ENCODE results near the gene MSX1.

The MSX1 gene

DNA sequence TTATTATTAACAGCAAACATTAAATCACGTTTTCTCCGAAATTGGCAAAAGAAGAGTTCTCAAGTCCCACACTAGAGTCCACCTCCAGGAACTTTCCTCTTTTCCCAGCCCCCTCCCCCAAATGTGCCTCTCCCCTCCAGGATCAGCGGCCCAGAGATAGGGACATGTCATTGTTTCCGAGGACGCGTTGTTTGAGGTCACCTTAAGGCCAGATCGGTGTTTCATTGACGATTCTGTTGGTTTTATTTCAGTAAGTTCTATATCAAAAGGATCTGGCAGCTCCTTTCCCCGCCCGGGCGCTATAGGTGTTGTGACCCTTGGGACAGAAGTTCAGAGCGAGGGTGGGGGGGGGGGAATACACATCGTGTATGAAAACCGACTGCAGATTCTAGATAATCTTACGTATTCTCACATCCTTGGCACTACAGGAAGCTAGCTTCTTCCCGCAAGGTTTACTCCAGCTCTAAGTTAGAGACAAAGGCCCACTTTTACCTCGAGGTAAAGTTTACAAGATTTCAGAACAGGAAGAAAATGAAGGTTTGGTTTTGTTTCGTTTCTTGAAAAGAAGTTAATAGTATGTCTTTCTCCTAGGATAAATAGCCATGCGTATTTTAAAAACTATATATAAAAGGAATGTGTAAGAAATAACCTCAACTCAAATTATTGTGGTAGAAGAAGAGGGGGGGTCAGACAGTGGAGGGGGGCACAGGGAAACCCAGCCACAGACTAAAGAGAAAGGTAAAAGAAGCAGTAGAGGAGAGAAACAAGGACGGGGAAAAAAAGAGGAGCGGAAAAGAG is 739 bp upstream of the MSX1 start:
- no peak for DNase-seq

DNA sequence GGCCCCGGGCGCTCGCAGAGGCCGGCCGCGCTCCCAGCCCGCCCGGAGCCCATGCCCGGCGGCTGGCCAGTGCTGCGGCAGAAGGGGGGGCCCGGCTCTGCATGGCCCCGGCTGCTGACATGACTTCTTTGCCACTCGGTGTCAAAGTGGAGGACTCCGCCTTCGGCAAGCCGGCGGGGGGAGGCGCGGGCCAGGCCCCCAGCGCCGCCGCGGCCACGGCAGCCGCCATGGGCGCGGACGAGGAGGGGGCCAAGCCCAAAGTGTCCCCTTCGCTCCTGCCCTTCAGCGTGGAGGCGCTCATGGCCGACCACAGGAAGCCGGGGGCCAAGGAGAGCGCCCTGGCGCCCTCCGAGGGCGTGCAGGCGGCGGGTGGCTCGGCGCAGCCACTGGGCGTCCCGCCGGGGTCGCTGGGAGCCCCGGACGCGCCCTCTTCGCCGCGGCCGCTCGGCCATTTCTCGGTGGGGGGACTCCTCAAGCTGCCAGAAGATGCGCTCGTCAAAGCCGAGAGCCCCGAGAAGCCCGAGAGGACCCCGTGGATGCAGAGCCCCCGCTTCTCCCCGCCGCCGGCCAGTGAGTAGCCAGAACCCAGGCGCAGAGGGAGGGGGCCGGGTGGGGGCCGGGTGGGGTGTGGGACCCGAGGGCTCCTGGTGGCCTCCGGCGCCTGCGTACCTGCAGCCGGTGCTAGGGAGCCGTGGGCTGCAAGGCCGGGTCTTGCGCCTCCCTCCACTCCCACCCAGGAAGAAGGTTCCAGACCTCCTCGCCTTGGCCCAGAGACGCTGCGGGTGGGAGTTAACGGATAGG is 534 bp downstream of the MSX1 start:
- no peak for DNase-seq

DNA sequence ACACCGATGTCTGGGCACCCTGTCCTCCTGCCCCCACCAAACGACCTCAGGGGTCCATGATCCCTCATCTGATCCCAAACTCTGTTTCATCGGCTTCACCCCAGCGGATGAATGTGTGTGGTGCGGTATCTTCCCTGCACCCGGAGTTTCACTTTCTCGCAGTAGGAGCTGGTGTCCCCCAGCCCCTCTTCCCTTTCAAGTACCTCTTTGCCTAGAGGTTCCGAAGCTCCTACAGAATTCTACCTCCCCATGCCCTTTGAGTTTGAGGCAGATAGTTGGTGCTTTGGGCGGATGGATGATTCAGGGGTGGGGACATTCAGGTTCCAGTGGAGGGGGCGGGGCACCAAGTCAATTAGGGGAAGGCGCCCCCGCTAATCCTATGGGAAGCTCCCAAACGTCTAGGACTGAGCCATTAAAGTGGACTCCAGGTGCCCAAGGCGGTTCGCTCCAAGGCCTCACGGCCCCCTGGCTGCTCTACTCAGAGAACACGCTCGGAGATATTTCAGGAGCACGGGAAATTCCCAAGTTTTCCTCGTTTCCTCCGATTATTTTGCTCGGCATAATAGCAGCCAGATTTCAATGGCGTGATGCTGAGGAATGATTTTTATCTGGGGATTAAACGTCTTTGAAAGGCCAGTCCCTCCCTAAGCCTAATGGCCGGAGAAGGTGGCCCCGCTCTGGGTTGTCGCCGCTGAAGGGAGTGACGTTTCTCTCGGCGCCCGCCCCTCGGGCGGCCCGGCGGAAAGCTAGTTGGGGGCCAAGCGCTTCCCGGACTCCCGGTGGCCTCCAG is 1.3 kb downstream of the MSX1 start:
- DNase-seq = no peak

DNA sequence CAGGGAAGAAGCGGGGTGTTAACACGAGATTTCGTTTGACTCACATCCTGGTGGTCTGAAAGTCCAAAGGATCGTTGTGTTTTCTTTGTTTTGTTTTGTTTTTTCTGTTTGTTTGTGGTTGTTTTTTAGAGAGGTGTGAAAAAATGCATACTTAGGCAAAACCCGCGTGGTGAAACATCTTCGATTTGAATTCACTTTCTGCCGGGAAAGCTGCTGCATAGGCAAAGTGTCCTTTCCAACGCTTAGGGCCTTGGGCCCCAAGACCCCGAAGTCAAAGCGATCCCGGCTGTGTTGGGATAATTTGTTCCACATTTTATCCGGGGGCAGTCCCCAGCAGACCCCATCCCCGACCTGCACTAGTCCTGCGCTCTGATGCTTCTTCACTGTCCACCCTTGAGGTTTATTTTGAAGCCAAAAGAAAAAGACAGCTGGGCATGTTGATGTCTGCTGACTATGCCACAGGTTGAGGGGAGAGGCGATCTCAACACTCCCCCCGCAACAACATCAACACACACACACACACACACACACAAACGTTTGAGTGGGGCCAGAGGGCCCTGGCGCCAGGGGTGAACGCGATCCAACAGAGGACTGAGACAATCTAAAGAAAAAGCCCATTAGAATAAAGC is 2.0 kb downstream of the MSX1 start:
- DNase-seq = no peak

DNA sequence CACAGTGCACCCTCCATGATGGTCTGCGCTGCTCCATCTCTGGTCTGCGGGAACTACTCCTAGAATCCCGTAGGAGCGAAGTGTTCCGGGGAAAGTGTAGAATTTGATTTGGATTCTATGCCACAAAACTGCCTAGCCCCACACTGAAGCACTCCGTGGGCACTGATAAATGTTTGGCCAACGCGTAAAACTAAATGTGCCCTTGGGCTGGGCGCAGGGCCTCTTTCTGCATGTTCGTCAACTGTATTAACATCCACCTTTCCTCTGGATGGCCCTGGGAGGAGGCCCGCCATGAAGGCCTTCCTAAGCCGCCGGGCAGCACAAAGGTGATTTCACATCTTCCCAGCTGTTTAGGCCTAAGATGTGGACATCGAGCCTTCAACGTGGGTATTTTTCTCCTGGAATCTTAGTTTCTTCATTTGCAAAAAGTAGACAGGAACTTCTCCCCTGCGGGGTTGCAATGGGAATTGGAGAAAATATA is 2.6 kb downstream of the MSX1 start:
- DNase-seq = no peak

DNA sequence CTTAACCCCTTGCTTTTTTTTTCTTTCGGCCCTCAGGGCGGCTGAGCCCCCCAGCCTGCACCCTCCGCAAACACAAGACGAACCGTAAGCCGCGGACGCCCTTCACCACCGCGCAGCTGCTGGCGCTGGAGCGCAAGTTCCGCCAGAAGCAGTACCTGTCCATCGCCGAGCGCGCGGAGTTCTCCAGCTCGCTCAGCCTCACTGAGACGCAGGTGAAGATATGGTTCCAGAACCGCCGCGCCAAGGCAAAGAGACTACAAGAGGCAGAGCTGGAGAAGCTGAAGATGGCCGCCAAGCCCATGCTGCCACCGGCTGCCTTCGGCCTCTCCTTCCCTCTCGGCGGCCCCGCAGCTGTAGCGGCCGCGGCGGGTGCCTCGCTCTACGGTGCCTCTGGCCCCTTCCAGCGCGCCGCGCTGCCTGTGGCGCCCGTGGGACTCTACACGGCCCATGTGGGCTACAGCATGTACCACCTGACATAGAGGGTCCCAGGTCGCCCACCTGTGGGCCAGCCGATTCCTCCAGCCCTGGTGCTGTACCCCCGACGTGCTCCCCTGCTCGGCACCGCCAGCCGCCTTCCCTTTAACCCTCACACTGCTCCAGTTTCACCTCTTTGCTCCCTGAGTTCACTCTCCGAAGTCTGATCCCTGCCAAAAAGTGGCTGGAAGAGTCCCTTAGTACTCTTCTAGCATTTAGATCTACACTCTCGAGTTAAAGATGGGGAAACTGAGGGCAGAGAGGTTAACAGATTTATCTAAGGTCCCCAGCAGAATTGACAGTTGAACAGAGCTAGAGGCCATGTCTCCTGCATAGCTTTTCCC is 3.4 kb downstream of the MSX1 start:
- no peak for DNase-seq

DNA sequence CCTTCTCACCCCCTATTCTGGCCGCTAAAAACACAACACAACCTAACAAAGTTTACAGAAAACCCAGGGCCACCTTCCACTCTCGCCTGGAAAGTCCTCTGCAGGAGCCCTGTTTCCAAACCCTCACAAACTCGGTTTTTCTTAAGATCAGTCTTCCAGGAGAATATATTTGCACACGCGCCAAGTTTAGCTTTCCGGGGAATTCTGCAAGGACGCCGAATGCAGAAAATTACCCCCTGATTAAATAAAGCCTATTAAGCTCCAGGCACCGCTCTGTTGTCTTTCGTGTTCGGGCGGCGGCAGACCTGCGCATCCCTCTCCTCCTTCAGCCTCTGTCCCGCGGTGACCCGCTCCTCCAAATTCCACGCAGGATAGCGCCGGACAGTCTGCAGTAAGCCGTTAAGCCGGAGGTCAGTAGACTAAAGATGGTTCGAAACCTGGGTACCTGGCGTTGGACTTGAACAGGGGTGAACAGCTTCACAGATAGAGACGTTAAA is 5.0 kb downstream of the MSX1 start:
- DNase-seq = no peak

DNA sequence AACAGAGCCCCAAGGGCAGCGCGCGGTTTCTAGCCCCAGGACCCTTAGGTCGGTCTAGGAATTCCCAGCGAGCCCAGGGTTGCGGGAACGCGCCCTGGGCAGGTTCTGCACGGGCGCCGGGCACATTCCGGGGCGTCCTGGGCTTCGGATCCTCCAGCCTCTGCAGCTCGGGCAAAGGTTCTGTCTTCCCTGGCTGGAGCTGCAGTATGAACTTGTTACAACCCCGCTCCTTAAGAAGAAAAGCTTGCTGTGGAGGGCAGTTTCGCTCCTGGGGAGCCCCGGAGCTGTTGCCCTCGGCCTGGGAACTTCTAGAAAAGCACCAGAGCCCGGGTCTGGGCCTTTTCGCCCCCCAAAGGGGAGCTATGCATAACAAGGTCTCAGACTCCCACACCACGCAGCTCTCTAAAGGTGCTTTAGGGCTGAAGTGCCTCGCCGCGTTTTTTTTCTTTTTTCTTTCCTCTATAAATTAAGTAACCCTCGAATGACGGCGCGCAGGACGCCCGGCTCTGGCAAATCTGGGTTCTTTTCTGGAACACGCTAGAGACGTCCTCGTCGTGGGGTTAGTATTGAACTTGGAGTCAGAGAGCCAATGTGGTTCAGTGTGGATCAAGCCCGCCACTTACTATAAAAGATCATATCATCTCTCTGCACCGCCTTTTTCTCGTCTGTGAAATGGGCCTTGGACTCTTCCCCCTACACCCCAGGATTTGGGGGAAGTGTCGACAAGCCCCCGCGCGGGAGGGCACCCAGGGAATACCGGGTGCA is 5.7 kb downstream of the MSX1 start:
- DNase-seq = no peak

DNA sequence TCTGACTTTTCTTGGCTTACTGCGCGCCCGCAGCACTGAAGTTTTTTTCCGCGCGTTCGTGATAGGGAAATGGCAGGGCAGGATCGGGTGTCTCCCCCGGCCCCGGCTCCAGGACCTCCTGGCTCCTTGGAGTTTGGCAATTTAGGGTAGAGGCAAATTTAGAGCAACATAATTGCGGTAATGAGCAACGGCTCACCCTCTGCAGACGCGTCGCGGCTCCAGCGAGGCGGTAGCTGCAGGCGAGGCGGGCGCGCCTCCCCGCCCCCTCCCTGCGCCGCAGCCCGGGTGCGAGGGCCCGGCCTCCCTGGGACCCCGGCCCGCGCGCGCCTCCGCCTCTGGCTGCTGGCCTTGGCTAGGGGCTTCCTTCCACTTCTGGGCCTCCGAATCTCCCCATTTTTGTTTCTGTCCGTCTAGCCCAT is 6.2 kb downstream of the MSX1 start:
- no peak for DNase-seq

DNA sequence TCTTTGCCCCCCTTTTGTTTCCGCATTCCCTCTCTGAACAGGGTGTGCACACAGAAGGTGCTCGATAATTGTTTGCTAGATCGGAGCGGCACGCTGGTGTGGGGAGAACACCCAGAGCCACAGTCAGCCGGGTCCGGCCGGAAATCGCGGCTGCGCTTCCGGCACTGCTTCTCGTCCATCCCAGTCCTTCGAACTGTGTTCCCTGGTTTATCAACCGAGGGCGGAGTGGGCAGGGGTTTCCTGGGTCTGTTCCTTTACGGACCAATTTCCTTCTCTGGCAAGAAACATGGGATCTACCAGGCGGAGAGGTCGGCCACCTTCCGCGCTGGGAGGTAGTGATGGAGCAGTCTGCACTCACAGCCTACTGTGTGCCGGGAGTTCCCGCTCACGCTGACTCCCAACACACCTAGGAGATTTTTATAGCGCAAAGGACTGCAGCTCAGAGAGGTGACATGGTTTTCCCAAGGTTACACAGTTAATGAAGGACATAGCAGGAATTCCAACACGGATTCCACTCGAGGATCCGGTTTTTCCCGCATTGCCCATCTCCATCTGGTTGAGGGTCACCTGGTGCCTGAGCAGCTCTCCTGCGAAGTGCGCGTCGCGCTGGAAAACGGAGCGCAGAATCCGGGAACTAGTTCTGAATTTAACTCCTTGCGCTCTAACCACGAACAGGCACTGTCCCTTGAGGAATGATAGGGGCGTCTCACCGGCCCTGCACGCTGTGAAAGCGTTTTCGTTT is 6.8 kb downstream of the MSX1 start:
- DNase-seq = no peak

DNA sequence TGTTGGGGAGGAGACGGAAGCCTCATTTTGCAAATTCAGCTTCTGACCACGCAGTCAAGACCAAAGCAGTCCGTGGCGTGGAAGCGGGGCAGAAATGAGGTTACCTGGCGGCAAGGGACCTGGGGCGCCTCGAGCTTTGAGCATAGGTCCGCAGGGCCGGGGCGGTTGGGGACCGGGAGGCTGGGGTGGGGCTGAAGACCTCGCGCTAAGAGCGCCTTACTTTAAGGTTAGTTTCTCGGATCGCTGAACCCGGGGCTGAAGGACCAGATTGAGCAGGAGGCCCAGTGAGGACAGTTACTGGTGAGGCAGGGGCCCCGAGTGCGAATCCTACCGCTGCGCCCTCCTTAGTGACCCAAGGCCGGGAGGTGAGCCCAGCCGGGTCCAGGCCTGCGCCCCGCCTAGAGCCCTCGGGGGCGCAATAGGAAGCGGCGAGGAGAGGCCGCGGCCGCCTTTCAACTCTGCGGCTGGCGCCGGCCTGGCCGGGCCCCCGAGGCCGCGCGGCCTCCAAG is 7.5 kb downstream of the MSX1 start:
- DNase-seq = no peak

DNA sequence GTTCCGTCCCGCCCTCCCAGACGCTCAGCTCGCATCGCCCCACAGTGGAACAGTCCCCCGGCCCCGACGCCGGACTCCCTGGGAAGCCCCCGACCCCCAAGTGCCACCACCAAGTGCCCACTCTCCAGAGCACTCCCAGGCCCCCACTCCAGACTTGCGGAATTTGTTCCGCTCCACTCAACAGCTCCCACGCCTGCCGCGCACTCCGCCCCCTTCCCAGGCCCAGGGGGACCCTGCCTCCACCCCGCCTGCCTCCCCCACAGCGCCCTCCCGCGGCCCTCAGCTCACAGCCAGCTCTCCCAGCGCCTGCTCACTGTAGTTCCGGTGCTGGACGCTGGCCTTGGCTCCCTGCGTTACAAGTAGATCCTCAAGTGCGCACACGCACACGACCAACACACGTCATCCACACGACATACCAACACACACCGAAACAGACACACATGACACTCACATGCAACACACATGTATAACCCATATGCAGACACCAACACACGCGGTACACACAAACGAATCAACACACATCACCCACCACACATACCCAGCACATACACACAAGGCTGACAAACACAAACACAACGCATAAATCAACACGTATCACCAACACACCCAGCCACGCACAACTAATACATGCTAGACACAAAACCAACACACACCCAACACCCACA is 8.0 kb downstream of the MSX1 start:
- no peak for DNase-seq

DNA sequence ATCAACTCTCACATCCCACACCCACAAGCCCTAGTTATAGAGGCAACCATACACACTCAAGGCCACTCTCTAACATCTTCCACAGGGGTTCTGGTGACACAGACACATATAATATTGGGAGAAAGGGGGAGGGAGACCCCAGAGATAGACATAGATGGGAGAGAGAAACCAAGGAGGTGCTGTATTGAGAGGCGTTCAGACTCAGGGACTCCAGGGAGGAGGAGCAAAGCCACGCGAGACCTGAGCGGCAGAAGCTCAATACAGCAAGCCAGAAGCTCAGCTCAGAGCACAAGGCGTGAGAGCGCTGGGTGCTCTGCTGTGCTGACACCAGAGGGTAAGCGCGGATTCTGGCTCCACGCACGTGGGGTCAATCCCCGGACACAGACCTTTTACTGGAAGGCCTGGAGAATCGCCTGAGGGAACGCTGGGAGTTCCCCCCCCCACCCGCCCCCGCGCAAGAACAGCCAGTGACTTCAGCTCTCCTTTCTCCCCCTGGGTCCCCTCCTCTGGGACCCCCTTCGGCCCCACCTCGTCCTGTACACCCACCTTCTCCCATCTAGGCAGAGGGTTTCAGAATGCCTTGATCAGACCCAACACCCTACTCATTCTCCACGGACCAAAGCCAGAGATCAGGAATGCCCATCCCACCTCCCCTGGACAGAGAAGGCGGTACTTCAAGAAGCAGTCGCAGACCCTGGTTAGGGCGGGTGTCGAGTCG is 8.7 kb downstream of the MSX1 start:
- DNase-seq = no peak

DNA sequence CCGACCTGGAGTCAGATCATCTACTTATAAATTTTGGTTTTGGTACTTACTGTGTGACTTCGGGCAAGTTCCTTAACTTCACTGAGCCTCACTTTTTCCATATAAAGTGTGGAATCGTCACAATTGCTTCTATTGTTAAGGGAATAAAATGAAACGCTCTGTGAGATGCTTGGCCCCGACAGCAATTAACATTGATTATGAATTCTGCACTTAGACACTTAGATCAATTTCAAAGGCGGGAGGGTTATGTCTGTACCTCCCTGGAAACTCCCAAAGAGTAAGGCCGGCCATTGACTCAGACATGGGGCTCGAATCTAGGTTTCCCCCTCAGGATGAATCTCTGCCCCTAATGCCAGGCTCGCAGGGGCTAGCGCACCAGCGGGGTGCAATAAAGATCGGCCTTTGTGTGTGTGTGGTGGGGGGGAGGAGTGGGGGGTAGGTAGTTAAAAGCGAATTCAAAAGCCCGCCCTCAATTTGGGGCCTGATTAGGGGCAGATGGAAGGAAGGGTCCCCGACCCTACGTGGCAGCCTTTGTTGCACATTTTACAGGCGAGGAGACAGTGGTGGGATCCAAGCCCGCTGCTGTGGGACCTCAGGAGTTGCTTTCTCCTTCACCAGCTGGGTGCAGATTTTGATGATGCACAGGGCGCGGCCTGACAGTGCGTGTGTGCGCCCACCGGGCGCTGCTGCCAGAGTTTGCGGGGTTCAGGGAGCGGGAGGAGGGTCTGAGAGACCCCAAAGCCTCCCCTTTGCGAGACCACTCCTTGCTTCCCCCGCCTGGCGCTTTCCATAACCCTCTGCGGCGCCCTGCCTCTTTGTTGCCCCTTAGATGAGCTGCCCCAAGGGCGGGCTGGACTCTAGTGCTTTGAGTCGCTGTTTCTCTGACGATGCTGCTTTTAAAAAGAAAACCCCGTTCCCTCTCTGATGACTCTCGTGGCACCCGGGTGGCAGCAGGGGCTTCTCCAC is 9.6 kb downstream of the MSX1 start:
- DNase-seq = no peak

DNA sequence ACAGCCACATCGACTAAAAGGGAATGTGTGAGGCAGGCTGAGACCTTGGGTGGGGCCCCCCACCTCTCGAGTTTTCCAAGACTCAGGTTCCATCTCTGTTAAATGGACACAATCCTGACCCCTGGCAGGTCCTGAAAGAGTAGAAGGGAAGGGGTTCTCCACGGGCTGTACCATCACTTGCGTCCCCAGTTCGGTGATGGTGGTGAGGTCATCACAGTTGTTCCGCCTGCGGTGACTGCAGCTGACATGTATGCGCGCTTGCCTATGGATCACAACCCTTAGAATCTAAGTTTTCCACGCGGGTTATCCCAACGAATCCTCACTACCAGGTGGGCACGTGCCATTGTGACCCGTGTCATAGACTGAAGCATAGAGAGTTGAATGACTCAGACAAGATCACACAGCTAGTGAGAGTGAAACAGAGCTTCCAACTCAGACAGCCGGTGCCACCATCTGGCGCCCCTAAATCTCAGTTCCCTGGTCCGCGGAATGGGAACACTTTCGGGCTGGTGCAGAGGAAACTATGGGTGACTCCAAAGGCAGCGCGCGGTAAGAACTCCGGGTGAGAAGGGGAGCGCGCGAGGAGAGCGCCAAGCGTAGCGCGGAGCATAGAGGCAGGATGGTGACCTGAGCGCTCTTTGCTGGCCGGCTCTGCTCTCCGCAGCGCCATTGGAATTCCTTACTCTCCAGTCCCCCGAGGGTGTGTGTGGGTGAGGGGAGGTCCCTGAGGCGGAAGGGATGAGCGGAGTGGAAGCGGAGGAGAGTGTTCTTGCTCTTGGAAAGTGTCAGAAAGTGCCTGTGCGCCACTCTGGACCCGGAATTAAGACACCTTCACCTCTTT is 10.5 kb downstream of the MSX1 start:
- no peak for DNase-seq

DNA sequence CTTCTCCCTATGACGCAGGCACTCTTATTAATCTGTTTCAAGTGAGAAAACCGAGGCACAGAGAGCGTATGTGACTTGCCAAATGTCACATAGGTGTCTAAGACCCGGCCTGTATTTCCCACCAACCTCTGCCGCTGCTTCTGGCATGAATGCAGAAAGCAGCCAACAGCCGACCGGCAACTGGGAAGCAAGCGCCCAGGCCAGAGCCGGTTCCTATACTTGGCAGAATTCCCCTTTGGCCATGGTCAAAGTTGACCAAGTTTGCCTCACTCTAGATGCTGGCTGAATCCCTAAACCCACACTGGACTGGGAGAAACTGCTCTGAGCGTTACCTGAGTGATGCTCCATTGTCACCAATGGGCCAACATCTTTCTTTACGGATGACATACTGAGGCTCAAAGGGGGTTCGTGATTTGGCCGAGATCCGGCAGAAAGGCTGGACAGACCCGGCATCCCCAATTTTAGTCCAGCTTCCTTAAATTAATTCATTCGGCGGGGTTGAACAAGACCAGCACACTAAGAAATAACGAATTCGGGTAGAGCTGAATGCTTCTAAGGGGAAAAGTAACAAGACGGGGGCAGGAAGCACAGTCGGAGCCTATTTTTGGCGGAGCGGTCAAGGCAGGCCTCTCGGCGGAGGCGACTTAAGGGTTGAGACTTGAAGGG is 11.2 kb downstream of the MSX1 start:
- DNase-seq = no peak

Measured in NCI-H1436 (cell line).